SK-N-SH (cell line): ENCODE data around the gene PRKCB. TPM values are rescaled to one million over a fixed set of nuclear protein-coding genes. Genes with fewer than 3 reads are reported as not detected.

Experiments
- CTCF ChIA-PET: fragments of 300-600, 350-600 bp; formaldehyde crosslinking; extraction: SDS; loops from one replicate; lab custom pipeline; 2021; lab: Yijun Ruan, JAX
- POLR2A ChIA-PET: fragments of 350-600 bp; sonication (Branson Sonifier 250); formaldehyde crosslinking; extraction: SDS; loops from one replicate; lab custom pipeline; 2020; ENCODE audit warnings: antibody characterized with exemption, inconsistent platforms; lab: Yijun Ruan, JAX
- DNase-seq: peaks from one replicate; pipeline ENCODE4 v3.0.0; 2012
- H2AFZ ChIP-seq: fragments of 200-600 bp; sonication (generic); 2 replicates; pipeline ENCODE4 v1.8.1; 2016; ENCODE audit warnings: antibody characterized with exemption, mild to moderate bottlenecking, low read depth
- H3F3A ChIP-seq: fragments of 200-600 bp; sonication (generic); replicated peaks from 2 replicates; pipeline ENCODE3; 2016; ENCODE audit warnings: antibody characterized with exemption, mild to moderate bottlenecking; ENCODE audit not compliant: insufficient read depth
- H3K27ac ChIP-seq, 2 experiments: fragments of 200-500 bp in 1 of 2; fragments of 200-600 bp in 1 of 2; sonication (Bioruptor generic) in 1 of 2; sonication (generic), shearing (Covaris generic) in 1 of 2; 2 replicates each; pipeline versions ENCODE4 v1.5.1 to v1.6.1; 2014 to 2016; ENCODE audit warnings: low read depth in 2 of 2, inconsistent platforms in 1 of 2, low read length in 1 of 2, mild to moderate bottlenecking in 1 of 2, mixed read lengths in 1 of 2
- H3K27me3 ChIP-seq: fragments of 200-600 bp; sonication (generic), shearing (Covaris generic); 2 replicates; pipeline ENCODE4 v1.6.1; 2016; ENCODE audit warnings: mixed run types; ENCODE audit not compliant: insufficient read depth
- H3K36me3 ChIP-seq, 2 experiments: fragments of 200-500 bp in 1 of 2; fragments of 200-600 bp in 1 of 2; sonication (Bioruptor generic) in 1 of 2; sonication (generic) in 1 of 2; replicated peaks in 1 of 2; 2 replicates each; pipeline versions ENCODE3 to v1.5.1; 2014 to 2016; ENCODE audit warnings: low read length in 1 of 2, mild to moderate bottlenecking in 1 of 2; ENCODE audit not compliant: insufficient read depth in 2 of 2, control insufficient read depth in 1 of 2
- H3K4me1 ChIP-seq, 2 experiments: fragments of 200-500 bp in 1 of 2; fragments of 200-600 bp in 1 of 2; sonication (Bioruptor generic) in 1 of 2; sonication (generic), shearing (Covaris generic) in 1 of 2; 2 replicates each; pipeline versions ENCODE4 v1.5.1 to v1.6.1; 2014 to 2016; ENCODE audit warnings: low read depth in 1 of 2, low read length in 1 of 2, mixed run types in 1 of 2; ENCODE audit not compliant: insufficient read depth in 2 of 2, control insufficient read depth in 1 of 2
- H3K4me2 ChIP-seq: fragments of 200-600 bp; sonication (generic), shearing (Covaris generic); 2 replicates; pipeline ENCODE4 v1.6.1; 2017; ENCODE audit warnings: mixed run types
- H3K4me3 ChIP-seq, 2 experiments: fragments of 200-500 bp in 1 of 2; fragments of 200-600 bp in 1 of 2; sonication (Bioruptor generic) in 1 of 2; sonication (generic), shearing (Covaris generic) in 1 of 2; 2 replicates each; pipeline versions ENCODE4 v1.5.1 to v1.8.1; 2014 to 2016; ENCODE audit warnings: low read depth in 2 of 2, inconsistent platforms in 1 of 2, low read length in 1 of 2, mild to moderate bottlenecking in 1 of 2, mixed read lengths in 1 of 2, moderate library complexity in 1 of 2
- H3K79me2 ChIP-seq: fragments of 200-600 bp; sonication (generic); 2 replicates; pipeline ENCODE4 v1.8.1; 2017; ENCODE audit warnings: mild to moderate bottlenecking; ENCODE audit not compliant: insufficient read depth
- H3K9ac ChIP-seq: fragments of 200-600 bp; sonication (generic); 2 replicates; pipeline ENCODE4 v1.6.1; 2017; ENCODE audit warnings: mixed run types
- H3K9me2 ChIP-seq: fragments of 200-600 bp; sonication (generic); 2 replicates; pipeline ENCODE4 v1.6.1; 2017; ENCODE audit warnings: mixed run types
- H3K9me3 ChIP-seq: fragments of 200-600 bp; sonication (generic); 2 replicates; pipeline ENCODE4 v1.6.1; 2017; ENCODE audit warnings: mixed run types, mild to moderate bottlenecking, moderate library complexity
- H4K20me1 ChIP-seq: fragments of 200-600 bp; sonication (generic); 2 replicates; pipeline ENCODE4 v1.6.1; 2017; ENCODE audit warnings: mild to moderate bottlenecking, mixed run types; ENCODE audit not compliant: insufficient read depth
- EP300 ChIP-seq, 2 experiments: IDR thresholded peaks; 2 replicates each; pipeline versions ENCODE4 v1.4.0 to v1.6.1; 2012; ENCODE audit warnings: borderline replicate concordance in 1 of 2, low read depth in 1 of 2, low read length in 1 of 2
- EZH2phosphoT487 ChIP-seq: fragments of 200-600 bp; sonication (generic); IDR thresholded peaks from 2 replicates; pipeline ENCODE4 v1.6.1; 2017; ENCODE audit warnings: low read depth, mixed run types, mild to moderate bottlenecking, antibody characterized with exemption, moderate library complexity, borderline replicate concordance
- FOXJ3 ChIP-seq: sonication (generic); formaldehyde crosslinking; IDR thresholded peaks from 2 replicates; pipeline ENCODE4 v1.5.1; 2020; ENCODE audit warnings: mild to moderate bottlenecking, missing genetic modification reagents
- GABPA ChIP-seq: IDR thresholded peaks from 2 replicates; pipeline ENCODE4 v1.4.0; 2012; ENCODE audit warnings: low read depth, mild to moderate bottlenecking
- GATA2 ChIP-seq: sonication (generic); formaldehyde crosslinking; IDR thresholded peaks from 2 replicates; pipeline ENCODE4 v1.5.0; 2020; ENCODE audit warnings: mild to moderate bottlenecking, missing genetic modification reagents
- IRF3 ChIP-seq: fragments of 150-350 bp; IDR thresholded peaks from 2 replicates; pipeline ENCODE4 v1.6.1; 2016; ENCODE audit warnings: mild to moderate bottlenecking, low read depth, low read length
- MEF2A ChIP-seq: IDR thresholded peaks from 2 replicates; pipeline ENCODE4 v1.4.0; 2012; ENCODE audit warnings: low read depth, borderline replicate concordance
- MXI1 ChIP-seq: IDR thresholded peaks from 2 replicates; pipeline ENCODE4 v1.6.1; 2012; ENCODE audit warnings: mild to moderate bottlenecking, low read depth, low read length, improper control_type of control experiment
- PBX3 ChIP-seq: IDR thresholded peaks from 2 replicates; pipeline ENCODE4; 2012
- POLR2AphosphoS5 ChIP-seq: IDR thresholded peaks from 2 replicates; pipeline ENCODE4 v1.6.1; 2012; ENCODE audit warnings: low read depth, low read length
- SIN3A ChIP-seq: IDR thresholded peaks from 2 replicates; pipeline ENCODE4 v1.6.1; 2012; ENCODE audit warnings: low read depth, mild to moderate bottlenecking, low read length, moderate library complexity, borderline replicate concordance
- TAF1 ChIP-seq: IDR thresholded peaks from 2 replicates; pipeline ENCODE4 v1.6.1; 2012; ENCODE audit warnings: low read depth, mild to moderate bottlenecking, low read length, moderate library complexity, borderline replicate concordance
- USF1 ChIP-seq: IDR thresholded peaks from 2 replicates; pipeline ENCODE4 v1.4.0; 2012; ENCODE audit warnings: low read depth, borderline replicate concordance
- ZBTB33 ChIP-seq: IDR thresholded peaks from 2 replicates; pipeline ENCODE4 v1.4.0; 2012; ENCODE audit warnings: low read depth, borderline replicate concordance
- WGBS: methylation state at CpG from one replicate; pipeline ENCODE4 v1.1.6; 2017; ENCODE audit warnings: low lambda C conversion rate; 5-methylcytosine and 5-hydroxymethylcytosine counted together
- polyA plus RNA-seq, 3 experiments: library from polyadenylated mRNA; depleted of rRNA; stranded (reverse); fragments of >200 nt; gene quantifications; 2 replicates each; pipeline ENCODE4 v1.2.3, GENCODE V29; 2012

Gene PRKCB
- polyA plus RNA-seq, 1 of the 3 experiments (the other 2 are of a cell fraction): 0.12 TPM

- Histone ChIP-seq H2AFZ (no peak overlapping the region), H3K79me2 (no peaks in the 10 kb centered on the region), H3K4me1 (no peaks in the 10 kb centered on the region; a peak in 1 of 4 replicates), H3K4me3 (no peak overlapping the region), H3K9me2 (no peaks in the 10 kb centered on the region), H3K27ac (no peak overlapping the region), H3K27me3 (no peaks in the 10 kb centered on the region), H3F3A (no peaks in the 10 kb centered on the region), H3K36me3 (no peaks in the 10 kb centered on the region), H3K9ac (no peak overlapping the region), H4K20me1 (no peaks in the 10 kb centered on the region), H3K4me2 (no peak overlapping the region), H3K9me3 (no peaks in the 10 kb centered on the region)
- POLR2A ChIA-PET: interaction anchor here (0.6 kb wide), 1 partner anchor 15 kb away, joined by 3 read pairs; no protein-coding TSS in a partner anchor
- CTCF ChIA-PET: interaction anchor here (0.8 to 1.3 kb wide), 2 partner anchors 12 to 30 kb away, joined by 3 to 5 read pairs; no protein-coding TSS in a partner anchor
- TF ChIP-seq MXI1 (no peak), EP300 (IDR thresholded peaks at IDR 0.05; ENCODE audit: borderline replicate concordance in 1 of 2, low read depth in 1 of 2, low read length in 1 of 2) (no peak), ZBTB33 (no peak), SIN3A (no peak), GABPA (no peak), MEF2A (no peak), GATA2 (no peak), IRF3 (no peak), FOXJ3 (CRISPR knock-in tag) (no peak), POLR2AphosphoS5 (no peak), EZH2phosphoT487 (no peak), TAF1 (no peak), USF1 (no peak), PBX3 (no peak)
- no peak for DNase-seq
- WGBS: 52% methylated on average over 2 of the region's 2 CpGs
Observed at GRCh38 chr16:23953476-23953875, 117.7 kb downstream of the PRKCB start.
